Hepatocyte (in vitro differentiated cells): ENCODE measurements around the gene BUD31.

Source experiments
- EZH2 ChIP-seq: fragments of 200-600 bp; sonication (generic); IDR thresholded peaks from 2 replicates; pipeline ENCODE4 v1.6.1; 2016; ENCODE audit warnings: antibody characterized with exemption, mild to moderate bottlenecking, borderline replicate concordance
- EZH2phosphoT487 ChIP-seq: fragments of 200-600 bp; sonication (generic); IDR thresholded peaks from one replicate; pipeline ENCODE4 v1.6.1; 2018; ENCODE audit warnings: antibody characterized with exemption, mild to moderate bottlenecking, low read depth, moderate library complexity; ENCODE audit not compliant: unreplicated experiment, severe bottlenecking
- TF ChIP-seq, protein P1 (sequence below): fragments of 200-600 bp; sonication (generic); IDR thresholded peaks from 2 replicates; pipeline ENCODE4 v1.5.1; 2016; ENCODE audit warnings: antibody characterized with exemption, mild to moderate bottlenecking; ENCODE audit not compliant: poor library complexity

- no peak for TF ChIP-seq EZH2phosphoT487
- TF ChIP-seq, protein P1, sequence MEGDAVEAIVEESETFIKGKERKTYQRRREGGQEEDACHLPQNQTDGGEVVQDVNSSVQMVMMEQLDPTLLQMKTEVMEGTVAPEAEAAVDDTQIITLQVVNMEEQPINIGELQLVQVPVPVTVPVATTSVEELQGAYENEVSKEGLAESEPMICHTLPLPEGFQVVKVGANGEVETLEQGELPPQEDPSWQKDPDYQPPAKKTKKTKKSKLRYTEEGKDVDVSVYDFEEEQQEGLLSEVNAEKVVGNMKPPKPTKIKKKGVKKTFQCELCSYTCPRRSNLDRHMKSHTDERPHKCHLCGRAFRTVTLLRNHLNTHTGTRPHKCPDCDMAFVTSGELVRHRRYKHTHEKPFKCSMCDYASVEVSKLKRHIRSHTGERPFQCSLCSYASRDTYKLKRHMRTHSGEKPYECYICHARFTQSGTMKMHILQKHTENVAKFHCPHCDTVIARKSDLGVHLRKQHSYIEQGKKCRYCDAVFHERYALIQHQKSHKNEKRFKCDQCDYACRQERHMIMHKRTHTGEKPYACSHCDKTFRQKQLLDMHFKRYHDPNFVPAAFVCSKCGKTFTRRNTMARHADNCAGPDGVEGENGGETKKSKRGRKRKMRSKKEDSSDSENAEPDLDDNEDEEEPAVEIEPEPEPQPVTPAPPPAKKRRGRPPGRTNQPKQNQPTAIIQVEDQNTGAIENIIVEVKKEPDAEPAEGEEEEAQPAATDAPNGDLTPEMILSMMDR = no peak
- no peak for TF ChIP-seq EZH2
Observed at GRCh38 chr7:99368750-99369389, 39.9 kb upstream of the BUD31 start.
